Mucosa of descending colon (tissue), 3 donors: ENCODE measurements around the gene GP9. TPM values are rescaled to one million over a fixed set of nuclear protein-coding genes. Genes with fewer than 3 reads are reported as not detected.
A peak's percentile ranks its signal among the peaks of the same experiment; 100 is the strongest.

Experiments used
- ATAC-seq: fragments of 200-7000 bp; cut with Tn5 transposase; one replicate; pipeline ENCODE4 v1.9.1; 2020; ENCODE audit warnings: mild to moderate bottlenecking, moderate library complexity
- DNase-seq, 3 donors: peaks; one replicate each; pipeline ENCODE4 v3.0.0-alpha.2; 2020
- H3K36me3 ChIP-seq: fragments of 200-600 bp; one replicate; pipeline ENCODE4 v1.8.0; 2021; ENCODE audit warnings: low read depth, mild to moderate bottlenecking
- H3K4me1 ChIP-seq: fragments of 200-600 bp; one replicate; pipeline ENCODE4 v1.8.0; 2021; ENCODE audit warnings: low read depth, mild to moderate bottlenecking
- H3K4me3 ChIP-seq: fragments of 200-600 bp; one replicate; pipeline ENCODE4 v1.8.0; 2021; ENCODE audit warnings: mild to moderate bottlenecking
- H3K9me3 ChIP-seq: fragments of 200-600 bp; one replicate; pipeline ENCODE4 v1.8.0; 2021; ENCODE audit warnings: mild to moderate bottlenecking
- CTCF ChIP-seq: fragments of 200-600 bp; IDR thresholded peaks from one replicate; pipeline ENCODE4 v1.8.0; 2022; ENCODE audit warnings: antibody characterized with exemption, mild to moderate bottlenecking
- intact Hi-C, 2 donors: fragments of 100-400 bp; cut with DNase I in 1 of 2; cut with micrococcal nuclease in 1 of 2; formaldehyde crosslinking; loops; one replicate each; pipeline versions ENCODE4 v1.11.0 to v1.11.1; 2022; cut with DNase I, micrococcal nuclease
- total RNA-seq, 3 donors: library from RNA; stranded (reverse); fragmentation: NEBNext Ultra II Directional in 2 of 3; extraction: Animal tissue kit (Norgen Biotek cat#: 25700) in 2 of 3; gene quantifications; one replicate each; pipeline versions ENCODE4 v1.2.1 to v1.2.4, GENCODE V29; 2021 to 2023
- donor health status: DM: no; HTN: no; CAD: no; lungs with moderate emphysema.
- donor health status: DM: no; HTN: no; CAD: no.
- donor health status: DM: no; HTN: yes; CAD: no.

GP9 gene
- total RNA-seq, 3 donors from 2014 or later, result 0.90 TPM; not detected in 2

DNA sequence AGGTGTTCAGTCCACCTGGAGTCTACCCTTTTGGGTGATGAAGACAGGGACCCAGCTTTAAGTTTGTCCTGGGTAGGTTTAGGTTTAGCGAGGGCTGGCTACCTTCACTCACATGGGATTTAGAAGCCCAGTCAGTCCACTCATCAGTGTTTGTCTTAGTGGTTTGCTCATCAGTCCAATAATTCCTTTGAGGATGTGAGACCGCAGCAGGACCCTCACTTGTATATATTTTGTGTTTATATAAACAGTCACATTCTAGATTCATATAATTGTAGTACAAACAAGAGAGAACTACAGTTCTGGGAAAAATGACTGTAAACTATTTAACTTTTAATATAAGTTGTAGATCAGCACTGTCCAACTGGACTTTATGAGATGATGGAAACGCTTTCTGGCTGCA lies 41.3 kb upstream of the GP9 start:
- H3K36me3 ChIP-seq, result no peaks in the 10 kb centered on the region
- TF ChIP-seq CTCF, result no peak
- intact Hi-C loops, result no loop called here
- ATAC-seq (no peak), DNase-seq (no peak)
- H3K9me3 ChIP-seq, result no peaks in the 10 kb centered on the region
- no peak overlapping the region for H3K4me3 ChIP-seq
- H3K4me1 ChIP-seq, result peaks cover 22% of the 10 kb centered on the region

- Histone ChIP-seq H3K9me3 (no peaks in the 10 kb centered on the region), H3K4me3 (no peak overlapping the region), H3K4me1 (peaks cover 22% of the 10 kb centered on the region), H3K36me3 (no peaks in the 10 kb centered on the region)
- ATAC-seq, result no peak
- DNase-seq, result peak in 2 of 3 donors; percentile 22 to 46
- no peak for TF ChIP-seq CTCF
- intact Hi-C loops, result no loop called here
Measured at GRCh38 chr3:129020691-129021090, 39.9 kb upstream of the GP9 start.

DNA sequence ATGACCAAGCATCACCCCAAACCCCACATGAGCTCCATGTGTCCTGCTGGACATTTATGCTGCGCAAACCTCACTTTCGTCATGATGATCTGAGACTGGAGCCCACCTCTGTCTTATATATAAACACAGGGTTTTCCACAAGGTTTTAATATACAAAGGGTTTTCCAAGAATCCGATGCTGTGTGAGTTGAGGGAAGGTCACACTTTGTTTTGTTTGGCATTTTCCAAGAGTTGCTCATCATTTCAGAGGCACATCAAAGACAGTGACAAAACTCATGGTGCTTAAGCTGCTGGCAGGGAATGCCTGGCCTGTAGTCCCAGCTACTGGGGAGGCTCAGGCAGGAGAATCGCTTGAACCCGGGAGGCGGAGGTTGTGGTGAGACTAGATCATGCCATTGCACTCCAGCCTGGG lies 39.4 kb upstream of the GP9 start:
- Histone ChIP-seq H3K36me3 (no peaks in the 10 kb centered on the region), H3K4me3 (no peak overlapping the region), H3K4me1 (peaks cover 17% of the 10 kb centered on the region), H3K9me3 (no peaks in the 10 kb centered on the region)
- no peak for TF ChIP-seq CTCF
- DNase-seq (peak in 2 of 3 donors; percentile 12 to 17), ATAC-seq (no peak)
- intact Hi-C loops, result no loop called here

- intact Hi-C loops, result no loop called here
- peaks cover 12% of the 10 kb centered on the region for H3K4me1 ChIP-seq
Measured at GRCh38 chr3:129022114-129023007, 38.2 kb upstream of the GP9 start.

GRCh38 chr3:129023008-129023358 lies 37.6 kb upstream of the GP9 start:
- DNase-seq (no peak), ATAC-seq (no peak)
- Histone ChIP-seq H3K4me3 (no peak overlapping the region), H3K9me3 (no peaks in the 10 kb centered on the region), H3K4me1 (peaks cover 7% of the 10 kb centered on the region), H3K36me3 (no peaks in the 10 kb centered on the region)
- no peak for TF ChIP-seq CTCF
- intact Hi-C loops, result no loop called here

More at GRCh38 chr3:129022114-129023007, 38.2 kb upstream of the GP9 start:
- DNase-seq (peak; percentile 64 to 79 (median 67)), ATAC-seq (peak; percentile 1)
- H3K4me3 ChIP-seq, result no peak overlapping the region
- no peak for TF ChIP-seq CTCF
- no peaks in the 10 kb centered on the region for H3K36me3 ChIP-seq
- no peaks in the 10 kb centered on the region for H3K9me3 ChIP-seq
